Activated CD4-positive, alpha-beta T cell treated with anti-CD3 and anti-CD28 coated beads, Interleukin-2, amount 50 U/mL, for 4 hours (primary cell): ENCODE data around the gene PLA2G2D.

Experiments used
- DNase-seq, 2 experiments: peaks; one replicate each; pipeline ENCODE4 v3.0.0-alpha.2; 2020

PLA2G2D gene

DNA sequence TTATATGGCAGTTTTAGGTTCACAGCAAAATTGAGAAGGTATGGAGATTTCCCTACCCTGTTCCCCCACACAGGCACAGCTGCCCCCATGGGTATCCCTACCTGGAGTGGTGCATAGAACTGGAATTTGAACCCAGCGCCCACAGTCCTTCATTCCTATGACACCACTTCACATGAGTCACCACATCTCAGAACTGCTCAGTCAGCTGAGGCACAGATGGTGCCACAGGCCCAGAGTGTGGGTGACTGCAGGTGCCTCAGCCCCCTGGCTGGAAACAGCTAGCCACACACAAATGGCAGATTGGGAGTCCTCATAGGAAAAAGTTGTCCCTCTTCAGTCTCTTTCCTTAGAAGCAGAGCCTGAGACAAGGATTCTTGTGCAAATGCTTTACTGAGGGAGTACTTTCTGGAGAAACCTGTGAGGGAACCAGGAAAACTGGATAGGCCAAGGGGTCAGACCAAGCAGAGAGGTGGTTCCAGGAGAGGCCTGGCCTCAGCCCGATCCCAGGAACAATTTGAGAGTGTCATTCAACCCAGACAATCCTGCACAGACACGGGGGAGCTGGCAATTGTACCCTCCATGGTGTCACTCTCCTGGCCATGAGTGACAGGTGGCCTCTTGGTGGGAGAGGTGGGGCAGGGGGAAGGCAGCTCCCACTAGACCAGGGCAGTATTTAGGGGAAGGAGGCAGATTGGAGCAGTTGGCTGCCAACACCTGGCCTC, 6.9 kb downstream of the PLA2G2D start:
- no peak for DNase-seq

DNA sequence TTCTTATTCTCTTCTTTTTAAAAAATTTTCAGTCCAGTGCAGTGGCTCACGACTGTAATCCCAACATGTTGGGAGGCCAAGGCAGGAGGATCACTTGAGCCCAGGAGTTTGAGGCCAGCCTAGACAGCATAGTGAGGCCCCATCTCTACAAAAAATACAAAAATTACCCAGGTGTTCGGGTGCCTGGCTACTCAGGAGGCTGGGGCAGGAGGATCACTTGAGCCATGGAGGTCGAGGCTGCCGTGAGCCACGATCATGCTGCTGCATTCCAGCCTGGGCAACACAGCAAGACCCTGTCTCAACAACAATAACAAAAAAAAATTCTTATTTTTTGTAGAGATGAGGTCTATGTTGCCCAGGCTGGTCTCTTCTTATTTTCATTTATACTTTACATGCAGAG, 7.9 kb downstream of the PLA2G2D start:
- DNase-seq, result no peak

DNA sequence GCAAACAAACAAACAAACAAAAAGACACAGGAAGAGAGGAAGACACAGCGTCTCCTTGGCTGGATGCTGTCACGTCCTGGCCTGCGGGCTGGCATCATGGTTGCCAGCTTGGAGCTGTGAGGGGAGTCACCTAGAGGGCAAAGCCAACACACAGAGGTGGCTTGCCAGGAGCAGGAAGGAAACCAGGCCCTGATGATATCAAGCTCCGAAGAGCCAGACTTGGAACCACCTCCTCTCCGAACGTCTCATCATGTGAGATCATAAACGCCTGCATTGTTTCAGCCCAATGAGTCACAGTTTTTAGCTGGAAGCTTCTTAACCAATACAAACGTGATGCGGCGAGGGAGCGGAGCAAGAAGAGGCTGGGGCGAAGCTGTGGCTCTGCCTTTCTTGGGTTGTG, 8.7 kb downstream of the PLA2G2D start:
- no peak for DNase-seq

DNA sequence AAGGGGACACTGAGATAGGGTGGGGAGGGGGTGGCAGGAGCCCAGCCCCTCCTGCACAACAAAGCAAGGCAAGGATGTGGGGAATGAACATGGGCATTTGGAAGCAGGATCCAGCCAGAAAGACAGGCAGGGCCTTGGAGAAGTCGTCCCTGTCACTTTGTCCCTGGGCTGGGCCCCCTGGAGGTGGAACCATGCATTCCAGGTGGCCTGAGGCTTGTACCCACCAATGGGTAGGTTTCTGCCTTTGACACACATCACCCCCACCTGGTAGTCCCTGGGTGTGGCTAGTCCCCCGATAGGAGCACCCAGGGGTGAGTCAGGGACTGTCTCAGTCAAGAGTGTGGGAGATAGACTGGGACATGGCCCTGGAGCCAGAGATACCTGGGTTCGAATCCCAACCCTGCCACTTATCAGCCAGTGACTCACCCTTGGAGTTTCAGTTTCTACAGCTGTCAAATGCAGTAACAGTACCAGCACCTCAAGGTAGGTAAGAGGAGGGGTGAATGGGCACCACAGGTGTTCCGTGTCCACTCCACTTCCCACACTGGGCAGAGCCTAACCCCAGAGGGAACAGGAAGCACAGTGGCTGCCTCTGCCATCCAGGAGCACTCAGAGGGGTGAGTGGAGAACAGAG, 10.0 kb downstream of the PLA2G2D start:
- DNase-seq, result no peak

DNA sequence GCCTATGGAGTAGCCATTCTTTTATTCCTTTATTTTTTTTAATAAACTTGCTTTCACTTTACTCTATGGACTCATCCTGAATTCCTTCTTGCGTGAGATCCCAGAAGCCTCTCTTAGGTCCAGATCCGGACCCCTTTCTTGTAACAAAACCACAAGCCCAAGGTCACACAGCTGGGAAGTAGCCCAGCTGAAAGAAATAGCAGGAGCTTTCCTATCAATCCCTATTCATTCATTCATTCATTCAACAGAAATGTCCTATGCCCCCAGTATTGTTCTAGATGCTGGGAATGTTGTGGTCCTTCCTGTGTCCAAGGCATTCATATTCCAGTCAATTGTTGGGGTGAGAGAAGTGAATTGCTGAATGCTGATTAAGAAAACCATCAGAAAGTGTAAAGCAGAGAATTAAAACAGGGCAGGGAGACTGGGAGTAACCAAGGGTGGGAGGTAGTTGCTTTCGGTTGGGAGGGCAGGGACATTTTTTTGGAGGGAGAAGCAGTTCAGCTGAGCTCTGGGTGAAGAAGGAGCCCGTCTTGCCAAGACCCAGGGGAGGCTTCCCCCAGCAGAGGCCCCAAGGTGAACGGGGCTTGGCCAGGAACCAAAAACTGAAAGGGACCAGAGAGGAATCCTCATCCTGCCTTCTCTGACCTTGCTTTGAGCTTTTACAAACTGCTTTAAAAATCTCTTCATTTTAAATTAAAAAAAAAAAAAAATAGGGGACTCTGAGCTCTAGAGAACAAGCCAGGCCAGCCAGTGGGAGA, 10.8 kb downstream of the PLA2G2D start:
- DNase-seq, result no peak

DNA sequence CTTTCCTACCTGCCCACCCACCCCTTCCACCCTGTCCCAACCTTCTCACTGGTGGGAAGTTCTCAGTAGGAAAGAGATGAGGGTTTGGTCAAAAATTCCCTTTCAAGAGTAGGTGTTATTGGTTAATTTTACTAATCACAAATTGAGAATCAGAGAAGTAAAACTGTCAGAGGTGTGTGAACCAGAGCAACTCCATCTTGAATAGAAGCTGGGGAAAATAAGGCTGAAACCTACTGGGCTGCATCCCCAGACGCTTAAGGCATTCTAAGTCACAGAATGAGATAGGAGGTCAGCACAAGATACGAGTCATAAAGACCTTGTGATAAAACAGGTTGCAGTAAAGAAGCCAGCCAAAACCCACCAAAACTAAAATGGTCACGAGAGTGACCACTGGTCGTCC, 11.5 kb downstream of the PLA2G2D start:
- DNase-seq, result no peak

DNA sequence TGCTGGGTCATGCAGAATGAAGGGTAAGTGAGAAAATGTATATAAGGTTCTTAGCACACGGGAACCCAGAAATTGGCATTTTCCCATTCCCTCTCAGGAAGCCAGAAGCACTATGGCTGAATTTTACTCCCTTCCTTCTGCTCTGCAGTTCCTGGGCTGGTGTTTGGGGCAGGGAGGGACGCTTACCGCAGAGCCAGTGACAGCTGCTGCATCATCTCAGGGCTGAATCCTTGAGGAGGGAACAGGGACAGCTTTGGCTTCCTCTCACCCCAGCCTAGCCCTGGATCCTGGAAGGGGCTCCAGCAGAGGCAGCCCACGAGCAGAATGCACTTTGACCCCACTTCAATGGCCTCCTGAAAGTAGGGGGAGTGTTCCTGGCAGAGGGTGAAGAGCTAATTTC, 12.0 kb downstream of the PLA2G2D start:
- DNase-seq, result no peak

DNA sequence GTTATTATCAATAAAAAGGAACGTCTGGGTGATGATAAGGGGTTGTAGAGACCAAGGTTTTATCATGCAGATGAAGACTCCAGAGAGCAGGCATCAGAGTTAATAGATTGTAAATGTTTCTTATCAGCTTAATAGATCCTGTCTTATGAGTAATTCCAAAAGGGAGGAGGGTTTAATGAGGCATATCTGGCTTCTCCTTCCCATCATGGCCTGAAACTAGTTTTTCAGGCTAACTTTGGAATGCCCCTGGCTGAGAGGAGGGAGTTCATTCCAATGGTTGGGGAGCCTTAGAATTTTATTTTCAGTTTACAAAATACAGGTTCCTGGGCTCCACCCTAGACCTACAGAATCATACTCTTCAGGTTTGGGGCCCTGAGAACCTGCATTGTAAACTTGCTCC, 13.5 kb downstream of the PLA2G2D start:
- no peak for DNase-seq

DNA sequence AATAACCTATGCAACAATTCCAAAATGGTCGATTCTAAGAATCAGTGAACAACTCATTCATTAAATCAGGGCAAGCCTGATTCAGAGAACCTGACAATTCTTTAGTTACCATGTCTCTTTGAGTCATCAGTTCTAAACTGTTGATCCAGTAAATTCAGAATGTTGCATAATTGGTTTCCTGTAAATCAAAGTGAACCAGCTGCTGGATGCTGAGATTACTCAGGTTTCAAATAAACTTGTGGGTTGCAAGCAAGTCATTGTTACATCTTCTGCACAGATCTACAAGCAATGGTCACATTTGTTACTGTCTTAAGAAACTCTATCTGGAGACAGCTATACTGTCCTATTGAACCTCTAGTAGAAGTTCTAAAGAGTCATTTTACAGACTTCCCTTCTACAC, 16.5 kb downstream of the PLA2G2D start:
- no peak for DNase-seq

DNA sequence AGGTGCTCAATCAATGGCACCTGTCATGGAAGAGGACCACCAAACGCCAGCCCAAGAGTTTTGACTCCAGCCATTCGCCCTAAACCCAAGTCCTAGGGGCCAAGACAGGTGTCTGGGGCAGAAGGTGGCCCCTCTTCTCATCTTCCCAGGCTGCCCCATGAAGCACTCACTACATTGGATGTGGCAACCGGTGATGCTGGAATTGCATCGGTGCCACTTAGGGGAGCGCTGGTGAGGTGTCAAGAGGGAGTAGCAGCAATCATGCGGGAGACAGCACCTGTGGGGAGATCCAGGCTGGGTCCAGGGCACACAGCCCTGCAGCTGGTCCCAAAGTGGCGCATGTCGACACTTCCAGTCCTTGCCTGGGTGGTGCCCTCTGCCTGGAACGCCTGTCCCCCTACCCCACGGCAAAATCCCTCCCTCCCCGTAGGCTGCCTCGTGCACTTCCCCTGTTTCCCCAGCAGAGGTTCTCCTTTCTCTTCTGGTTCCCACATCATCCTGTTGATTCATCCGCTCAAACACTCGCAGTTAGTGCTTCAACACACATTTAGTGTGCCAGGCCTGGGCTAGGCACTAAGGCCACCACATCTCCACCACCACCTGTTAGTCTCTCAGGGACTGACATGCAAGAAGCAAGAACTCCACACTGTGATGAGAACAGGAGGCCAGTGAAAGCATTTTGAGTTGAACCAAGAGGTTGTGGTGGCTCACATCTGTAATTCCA, 18.5 kb downstream of the PLA2G2D start:
- peak in 1 of 2 experiments; percentile 12 for DNase-seq

DNA sequence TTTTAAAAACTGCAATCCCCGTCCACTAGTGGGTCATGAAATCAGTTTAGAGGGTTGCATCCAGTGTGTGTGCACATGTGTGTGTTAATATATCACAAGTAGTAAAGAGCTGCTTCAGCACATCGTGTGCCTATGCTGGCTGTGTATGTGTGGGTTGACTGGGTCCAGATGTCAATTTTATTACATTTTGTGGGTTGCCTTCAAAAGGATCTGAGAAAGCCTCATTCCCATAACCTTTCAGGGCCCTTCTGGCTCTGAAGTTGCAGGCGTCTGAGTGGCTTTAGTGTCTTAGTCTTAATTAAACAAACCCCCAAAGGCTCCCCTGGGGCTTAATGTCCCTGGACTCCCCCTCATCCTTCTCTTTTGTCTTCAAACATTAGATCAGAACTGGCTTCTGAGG, 19.8 kb downstream of the PLA2G2D start:
- DNase-seq, result no peak

DNA sequence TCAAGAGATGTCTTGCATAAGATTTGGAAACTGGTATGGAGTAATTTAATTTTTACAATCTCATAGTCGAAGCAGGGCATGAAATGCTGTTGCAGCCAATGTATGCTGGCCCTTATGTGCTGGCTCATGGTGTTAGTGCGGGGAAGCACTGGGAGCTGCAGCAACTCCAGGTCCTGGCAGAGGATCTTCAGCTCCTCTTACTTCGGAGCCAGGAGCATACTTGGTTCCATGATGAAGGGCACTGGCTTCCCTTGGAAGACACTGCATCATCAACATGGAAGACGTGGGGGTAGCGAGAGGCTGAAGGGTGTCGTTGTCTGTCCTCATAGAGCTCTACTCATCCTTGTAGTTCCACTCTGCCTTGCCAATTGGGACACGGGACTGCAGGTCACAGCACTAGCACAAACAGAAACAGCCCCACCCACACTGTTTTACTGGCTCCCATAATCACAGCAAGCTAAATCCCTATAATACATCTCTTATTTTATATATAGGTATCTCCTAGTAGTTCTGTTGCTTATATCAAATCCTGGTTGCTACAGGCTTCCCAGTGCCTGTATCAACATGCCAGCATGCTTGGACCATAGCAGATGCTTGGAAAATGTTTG, 22.4 kb downstream of the PLA2G2D start:
- DNase-seq, result no peak

DNA sequence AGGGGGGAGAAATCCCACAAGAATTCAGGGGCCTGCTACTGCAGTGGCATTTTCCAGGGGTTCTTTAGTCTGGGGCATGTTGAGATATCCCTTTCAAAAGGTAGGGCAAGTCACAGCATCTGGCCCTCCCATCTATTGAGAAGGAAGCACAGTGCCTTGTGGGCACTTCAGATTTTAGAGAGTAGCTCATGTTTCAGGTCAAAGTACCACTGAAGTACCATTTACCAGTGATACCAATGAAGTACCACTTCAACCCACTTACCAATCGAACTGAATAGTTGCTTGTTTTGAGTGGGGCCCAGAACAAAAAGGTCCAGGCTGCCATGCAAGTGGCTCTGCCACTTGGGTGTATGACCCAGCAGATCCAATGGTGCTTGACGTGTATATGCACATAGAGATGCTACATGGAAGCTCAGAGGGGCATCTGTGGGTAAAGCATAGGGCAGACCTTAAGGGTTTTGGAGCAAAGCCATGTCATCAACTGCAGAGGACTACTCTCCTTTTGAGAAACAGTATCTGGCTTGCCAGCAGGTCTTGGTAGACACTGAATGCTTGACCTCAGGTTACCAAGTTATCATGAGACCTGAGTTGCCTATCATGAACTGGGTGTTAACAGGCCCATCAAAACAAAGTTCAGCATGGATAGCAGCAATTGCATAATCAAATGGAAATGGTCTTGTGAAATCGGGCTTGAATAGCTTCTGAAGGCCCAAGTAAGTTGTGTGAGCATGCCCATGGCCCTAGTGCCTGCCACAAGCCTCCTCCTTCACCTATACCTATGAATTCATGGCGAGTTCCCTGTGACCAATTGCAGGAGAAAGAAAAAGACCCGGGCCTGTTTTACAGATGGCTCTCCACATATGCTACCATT, 23.5 kb downstream of the PLA2G2D start:
- DNase-seq, result no peak

DNA sequence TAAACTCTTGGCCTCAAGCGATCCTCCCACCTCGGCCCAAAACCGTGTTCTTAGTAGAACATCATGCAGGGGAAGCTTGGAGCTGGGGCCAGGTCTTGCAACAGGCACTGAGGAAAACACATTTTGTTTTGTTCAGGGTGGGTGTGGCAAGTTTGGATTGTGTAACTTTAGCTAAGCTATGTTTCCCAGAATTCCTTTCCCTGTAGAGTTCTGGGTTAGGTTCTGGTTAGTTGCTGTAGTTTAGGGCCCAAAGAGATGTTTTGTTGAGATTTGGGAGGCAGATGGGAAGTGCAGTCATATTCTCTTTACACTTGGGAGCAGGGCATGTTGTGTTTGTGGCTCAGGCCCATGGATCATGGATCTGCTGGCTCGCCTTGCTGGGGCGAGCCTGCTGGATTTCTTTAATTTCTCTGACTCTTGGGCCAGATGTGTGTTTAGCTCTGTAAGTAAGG, 25.4 kb downstream of the PLA2G2D start:
- DNase-seq, result no peak

DNA sequence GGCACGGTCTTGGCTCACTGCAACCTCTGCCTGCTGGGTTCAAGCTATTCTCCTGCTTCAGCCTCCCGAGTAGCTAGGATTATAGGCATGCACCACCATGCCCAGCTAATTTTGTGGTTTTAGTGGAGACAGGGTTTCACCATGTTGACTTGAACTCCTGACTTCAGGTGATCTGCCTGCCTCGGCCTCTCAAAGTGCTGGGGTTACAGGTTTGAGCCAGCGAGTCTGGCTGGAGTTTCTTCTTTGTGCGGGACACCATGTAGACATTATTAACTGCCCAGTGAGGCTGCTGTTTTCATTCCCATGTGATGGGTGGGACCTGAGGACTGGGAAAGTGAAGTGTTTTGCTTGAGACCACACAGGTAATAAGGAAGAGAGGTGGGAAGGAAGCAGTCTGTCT, 26.0 kb downstream of the PLA2G2D start:
- DNase-seq, result no peak

DNA sequence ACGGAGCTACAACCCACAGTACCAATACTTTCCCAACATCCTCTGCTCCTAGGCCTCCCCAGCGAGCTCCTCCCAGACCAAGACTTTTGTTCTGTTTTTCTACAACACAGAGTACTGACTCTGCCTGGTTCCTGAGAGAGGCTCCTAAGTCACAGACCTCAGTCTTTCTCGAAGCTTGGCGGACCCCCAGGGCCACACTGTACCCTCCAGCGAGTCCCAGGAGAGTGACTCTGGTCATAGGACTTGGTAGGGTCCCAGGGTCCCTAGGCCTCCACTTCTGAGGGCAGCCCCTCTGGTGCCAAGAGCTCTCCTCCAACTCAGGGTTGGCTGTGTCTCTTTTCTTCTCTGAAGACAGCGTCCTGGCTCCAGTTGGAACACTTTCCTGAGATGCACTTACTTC, 28.7 kb downstream of the PLA2G2D start:
- no peak for DNase-seq

DNA sequence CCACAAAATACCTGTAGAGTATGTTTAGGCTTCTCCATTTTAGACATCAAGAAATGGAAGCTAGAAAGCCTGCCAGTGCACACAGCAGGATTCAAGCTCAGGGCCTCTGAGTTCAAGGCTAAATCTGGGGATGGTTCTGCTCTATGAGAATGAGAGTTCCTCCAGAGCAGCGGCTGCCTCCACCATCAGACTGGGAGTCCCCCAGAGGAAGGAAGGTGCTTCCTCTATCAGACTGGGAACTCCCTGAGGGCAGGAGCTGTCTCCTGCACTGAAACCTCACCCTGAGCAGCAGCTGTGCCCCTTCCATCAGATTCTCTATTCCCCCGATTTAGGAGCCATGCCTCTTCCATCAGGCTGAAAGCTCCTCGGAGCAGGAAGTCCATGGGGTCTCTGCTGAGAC, 29.2 kb downstream of the PLA2G2D start:
- no peak for DNase-seq

DNA sequence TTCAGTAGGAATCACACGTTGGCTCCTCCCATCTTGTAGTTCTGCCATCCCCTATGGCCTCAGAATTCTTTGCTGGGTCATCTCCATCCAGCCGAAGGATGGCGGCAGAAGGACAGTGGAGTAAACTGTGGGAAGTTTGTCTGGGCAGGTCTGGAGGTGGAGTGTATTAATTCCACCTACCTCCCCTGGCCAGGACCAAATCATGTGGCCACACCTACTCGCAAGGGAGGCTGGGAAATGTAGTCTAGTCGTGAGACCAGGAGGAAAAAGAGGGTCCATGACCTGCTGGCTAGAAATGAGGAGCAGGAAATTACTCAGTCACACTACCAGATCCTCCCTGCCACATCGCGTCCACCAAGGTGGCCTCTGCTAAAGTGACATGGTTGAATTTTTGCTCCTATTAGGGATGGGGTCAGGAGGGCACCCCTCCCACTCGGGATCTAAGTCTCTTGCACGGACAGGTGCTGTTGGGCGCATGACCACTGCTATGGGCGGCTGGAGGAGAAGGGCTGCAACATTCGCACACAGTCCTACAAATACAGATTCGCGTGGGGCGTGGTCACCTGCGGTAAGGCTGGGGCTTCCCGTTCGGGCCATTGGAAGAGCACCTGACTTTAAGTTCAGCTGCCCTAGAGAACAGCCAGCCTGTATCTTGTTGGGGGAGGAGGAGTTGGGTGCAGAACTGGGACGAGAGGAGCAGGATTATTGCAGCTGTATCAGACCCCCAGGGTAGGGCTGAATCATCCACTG, 29.8 kb downstream of the PLA2G2D start:
- no peak for DNase-seq

DNA sequence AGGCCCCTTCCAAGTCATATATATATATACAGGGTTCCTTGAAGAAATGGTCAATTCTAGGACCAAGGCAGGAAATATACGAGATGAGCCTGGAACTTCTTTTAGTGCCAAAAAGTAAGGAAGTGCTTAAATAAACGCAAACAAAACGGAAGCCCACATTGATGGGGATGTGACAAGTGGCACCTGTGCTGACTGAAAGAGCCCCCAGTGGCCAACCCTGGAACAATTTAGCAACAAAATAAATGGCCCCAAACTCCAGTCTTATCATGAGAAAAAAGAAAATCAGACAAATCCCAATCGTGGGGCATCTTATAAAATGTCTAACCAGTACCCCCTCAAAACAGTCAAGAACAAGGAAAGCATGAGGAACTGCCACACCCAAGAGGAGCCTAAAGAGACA, 31.7 kb downstream of the PLA2G2D start:
- DNase-seq, result no peak

DNA sequence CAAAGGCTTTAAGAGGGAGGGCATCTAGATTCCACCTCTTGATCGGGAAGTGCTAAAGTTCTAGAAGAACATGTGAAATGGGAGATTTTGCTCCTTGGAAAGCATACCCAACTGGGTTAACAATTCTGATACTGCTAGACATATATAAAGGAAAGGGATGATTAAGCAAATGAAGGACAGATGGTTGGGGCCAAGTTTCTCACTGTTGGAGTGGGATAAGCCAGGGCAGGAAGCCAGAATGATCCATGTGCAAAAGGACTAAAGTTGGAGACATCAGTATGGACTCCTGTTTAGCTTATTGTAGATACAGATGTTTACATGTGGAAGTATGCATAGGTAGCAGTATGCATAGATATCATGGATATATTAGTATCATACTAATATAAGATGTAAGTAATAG, 32.5 kb downstream of the PLA2G2D start:
- DNase-seq, result no peak
